ENCODE measurements around the gene EMSY.
A peak's percentile ranks its signal among the peaks of the same experiment; 100 is the strongest.

The EMSY gene

GRCh38 chr11:76459299-76459698 is 14.5 kb downstream of the EMSY start:
- DNase-seq, result no peak

DNA sequence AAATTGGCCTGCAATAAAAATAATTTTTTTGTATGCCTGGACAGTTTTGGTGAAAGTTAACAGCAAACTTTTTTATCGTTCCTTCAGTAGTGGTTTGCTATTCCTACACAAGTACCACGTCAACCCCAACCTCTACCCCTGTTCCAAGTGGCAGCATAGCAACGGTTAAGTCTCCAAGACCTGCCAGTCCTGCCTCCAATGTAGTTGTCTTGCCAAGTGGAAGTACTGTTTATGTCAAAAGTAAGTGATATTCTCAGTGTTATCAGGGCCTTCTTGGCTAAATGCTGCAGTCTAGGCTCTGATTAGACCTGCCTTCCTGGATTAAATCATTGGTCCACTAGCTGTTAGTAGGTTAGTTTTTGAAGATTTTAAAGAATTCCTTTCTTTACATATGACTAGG is 15.0 kb downstream of the EMSY start:
- DNase-seq, result no peak

DNA sequence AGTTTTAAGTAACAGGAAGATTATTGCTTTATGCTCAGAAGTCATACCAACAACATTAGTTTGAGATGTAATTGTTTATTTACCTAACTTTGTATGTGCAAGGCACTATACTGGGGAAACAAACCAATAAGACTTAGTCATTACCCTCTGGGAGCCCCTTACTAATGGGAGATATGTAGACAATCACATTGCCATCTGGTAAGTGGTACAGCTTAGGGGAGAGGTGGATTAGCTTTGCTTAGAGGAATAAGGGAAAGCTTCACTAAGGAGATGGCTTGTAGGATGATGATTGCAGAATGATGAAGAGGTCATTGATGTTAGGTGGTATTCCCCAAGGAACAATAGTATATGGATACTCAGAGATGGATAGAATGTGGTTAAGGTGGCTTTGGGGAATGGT is 17.5 kb downstream of the EMSY start:
- no peak for DNase-seq

GRCh38 chr11:76465701-76466100 is 20.9 kb downstream of the EMSY start:
- DNase-seq, result no peak

- no peak for DNase-seq
Observed at GRCh38 chr11:76466666-76467065, 21.8 kb downstream of the EMSY start.

- no peak for DNase-seq
Observed at GRCh38 chr11:76469141-76469540, 24.3 kb downstream of the EMSY start.

- no peak for DNase-seq
Observed at GRCh38 chr11:76471382-76471781, 26.6 kb downstream of the EMSY start.

- no peak for DNase-seq
Observed at GRCh38 chr11:76480241-76480640, 35.4 kb downstream of the EMSY start.

- no peak for DNase-seq
Observed at GRCh38 chr11:76491644-76492043, 46.8 kb downstream of the EMSY start.

GRCh38 chr11:76493040-76493439 is 48.2 kb downstream of the EMSY start:
- DNase-seq, result no peak

- no peak for DNase-seq
Observed at GRCh38 chr11:76493626-76494539, 49.1 kb downstream of the EMSY start.

DNA sequence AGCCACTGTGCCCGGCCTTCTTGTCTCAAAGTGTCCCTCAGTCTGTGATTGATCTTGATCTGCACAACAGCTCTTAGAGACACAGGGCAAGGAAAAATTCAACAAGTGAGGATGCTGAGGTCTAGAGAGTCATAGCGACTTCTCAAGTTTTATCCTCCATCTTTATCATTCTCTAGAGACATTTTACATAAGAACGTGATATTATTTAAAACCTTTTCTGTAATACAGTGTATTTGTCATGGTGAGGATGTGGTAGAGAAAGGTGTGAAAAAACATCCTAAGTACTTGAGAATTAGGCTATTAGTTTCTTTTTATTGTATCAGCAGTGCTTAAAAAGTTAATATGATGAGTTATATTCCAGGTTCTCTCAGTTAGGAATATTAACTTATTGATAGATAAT is 50.2 kb downstream of the EMSY start:
- no peak for DNase-seq

DNA sequence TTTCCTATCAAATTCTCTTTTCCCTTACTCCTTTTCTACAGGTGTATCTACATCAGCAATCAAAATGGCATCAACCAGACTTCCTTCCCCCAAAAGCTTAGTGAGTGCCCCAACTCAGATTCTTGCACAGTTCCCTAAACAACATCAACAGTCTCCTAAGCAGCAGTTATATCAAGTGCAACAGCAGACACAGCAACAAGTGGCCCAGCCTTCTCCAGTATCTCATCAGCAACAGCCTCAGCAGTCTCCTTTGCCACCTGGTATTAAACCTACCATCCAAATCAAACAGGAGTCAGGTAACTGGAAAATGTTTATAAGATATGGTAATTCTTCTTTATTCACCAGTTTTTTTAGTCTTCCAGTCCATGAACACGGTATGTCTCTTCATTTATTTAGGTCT is 51.4 kb downstream of the EMSY start:
- no peak for DNase-seq

DNA sequence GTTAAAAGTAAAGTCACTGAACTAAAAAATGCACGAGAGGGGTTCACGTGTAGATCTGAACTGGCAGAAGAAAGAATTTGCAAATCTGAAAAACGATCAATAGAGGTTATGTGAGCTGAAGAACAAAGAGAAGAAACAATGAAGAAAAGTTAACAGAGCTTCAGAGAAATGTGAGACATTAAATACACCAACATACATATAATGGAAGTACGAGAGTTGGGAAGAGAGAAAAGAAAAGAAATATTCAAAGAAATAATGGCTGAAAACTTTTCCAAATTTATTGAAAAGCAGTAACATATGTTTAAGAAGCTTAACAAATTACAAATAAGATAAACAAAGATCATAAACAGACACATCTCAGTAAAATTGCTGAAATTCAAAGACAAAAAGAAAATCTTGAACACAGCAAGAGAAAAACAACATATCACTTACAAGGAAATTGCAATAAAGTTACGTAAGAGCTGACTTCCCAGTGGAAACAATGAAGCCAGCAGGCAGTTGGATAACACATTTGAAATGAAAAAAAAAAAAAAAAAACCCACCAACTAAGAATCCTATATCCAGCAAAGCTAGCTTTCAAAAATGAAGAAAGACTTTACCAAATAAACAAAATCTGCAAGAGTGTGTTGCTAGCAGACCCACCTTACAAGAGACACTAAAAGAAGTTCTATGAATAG is 56.8 kb downstream of the EMSY start:
- DNase-seq, result no peak

DNA sequence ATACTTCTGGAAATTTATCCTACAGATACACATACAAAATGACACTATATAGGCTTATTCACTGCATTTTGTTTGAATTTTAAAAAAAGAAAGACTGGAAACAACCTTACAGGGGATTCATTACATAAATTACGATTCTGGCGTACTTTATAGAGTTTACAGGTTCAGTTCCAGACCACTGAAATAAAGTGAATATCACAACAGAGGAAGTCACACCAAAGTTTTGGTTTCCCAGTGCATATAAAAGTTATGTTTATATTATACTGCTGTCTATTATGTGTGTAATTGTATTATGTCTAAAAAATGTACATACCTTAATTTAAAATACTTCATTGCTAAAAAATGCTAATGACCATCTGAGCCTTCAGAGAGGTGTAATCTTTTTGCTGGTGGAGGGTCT is 62.0 kb downstream of the EMSY start:
- no peak for DNase-seq

- no peak for DNase-seq
Observed at GRCh38 chr11:76510060-76511047, 65.5 kb downstream of the EMSY start.

GRCh38 chr11:76512851-76513653 is 68.2 kb downstream of the EMSY start:
- no peak for DNase-seq

DNA sequence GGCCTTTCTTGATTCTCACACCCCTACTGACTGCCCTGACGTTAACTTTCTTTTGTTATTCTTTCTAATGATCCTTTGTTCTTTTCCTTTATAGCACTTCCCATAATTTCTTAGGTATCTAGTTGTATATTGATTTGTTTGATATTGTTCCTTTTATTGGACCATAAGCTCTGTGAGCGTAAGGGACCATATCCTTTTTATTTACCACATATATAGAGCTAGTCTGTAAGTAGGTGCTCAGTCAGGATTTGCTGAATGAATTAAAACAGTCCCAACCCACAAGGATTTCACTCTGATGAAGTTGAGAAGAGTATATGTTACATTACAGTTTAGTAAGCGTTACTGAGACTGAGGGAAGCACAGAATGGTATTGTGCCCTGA is 68.8 kb downstream of the EMSY start:
- no peak for DNase-seq

- no peak for DNase-seq
Observed at GRCh38 chr11:76515494-76515893, 70.7 kb downstream of the EMSY start.

- DNase-seq, result peak in 1 of 2 experiments; percentile 30
Observed at GRCh38 chr11:76523147-76523546, 78.3 kb downstream of the EMSY start.

GRCh38 chr11:76523786-76524436 is 79.1 kb downstream of the EMSY start:
- no peak for DNase-seq

GRCh38 chr11:76524461-76524860 is 79.6 kb downstream of the EMSY start:
- no peak for DNase-seq

Measured in NCI-H1930 (cell line).